Parathyroid adenoma (tissue), 2 donors: Measurements from ENCODE around the gene SLC44A5.

Source experiments
- H2AFZ ChIP-seq: fragments of 300-600 bp; sonication (generic); one replicate; pipeline ENCODE4 v1.7.0; 2017; ENCODE audit warnings: antibody characterized with exemption, mild to moderate bottlenecking
- H3K27ac ChIP-seq: fragments of 300-600 bp; sonication (generic); one replicate; pipeline ENCODE4 v1.7.0; 2017
- H3K27me3 ChIP-seq: fragments of 300-600 bp; sonication (generic); one replicate; pipeline ENCODE4 v1.7.0; 2017; ENCODE audit warnings: low read length; ENCODE audit not compliant: control insufficient read depth, insufficient read depth
- H3K36me3 ChIP-seq: fragments of 300-600 bp; sonication (generic); one replicate; pipeline ENCODE4 v1.7.0; 2017; ENCODE audit warnings: low read length; ENCODE audit not compliant: control insufficient read depth, insufficient read depth
- H3K4me1 ChIP-seq: fragments of 300-600 bp; sonication (generic); one replicate; pipeline ENCODE4 v1.7.0; 2017; ENCODE audit warnings: control low read depth
- H3K4me2 ChIP-seq: fragments of 300-600 bp; sonication (generic); one replicate; pipeline ENCODE4 v1.7.0; 2017; ENCODE audit warnings: low read length
- H3K4me3 ChIP-seq: fragments of 300-600 bp; sonication (generic); one replicate; pipeline ENCODE4 v1.7.0; 2017; ENCODE audit warnings: low read depth, low read length
- H3K79me2 ChIP-seq: fragments of 300-600 bp; sonication (generic); one replicate; pipeline ENCODE4 v1.7.0; 2017; ENCODE audit warnings: control low read depth
- H3K9ac ChIP-seq: fragments of 300-600 bp; sonication (generic); one replicate; pipeline ENCODE4 v1.7.0; 2017; ENCODE audit warnings: mild to moderate bottlenecking
- H3K9me3 ChIP-seq: fragments of 300-600 bp; sonication (generic); one replicate; pipeline ENCODE4 v1.7.0; 2017; ENCODE audit warnings: low read length; ENCODE audit not compliant: control insufficient read depth
- CTCF ChIP-seq: fragments of 300-600 bp; sonication (generic); IDR thresholded peaks from one replicate; pipeline ENCODE4 v1.7.0; 2017; ENCODE audit warnings: antibody characterized with exemption, mild to moderate bottlenecking
- donor health status: primary hyperparathyroidism.

Gene SLC44A5

GRCh38 chr1:75472971-75473603, 137.8 kb downstream of the SLC44A5 start:
- Histone ChIP-seq H3K4me1 (no peaks in the 10 kb centered on the region), H2AFZ (no peak overlapping the region), H3K4me3 (no peak overlapping the region), H3K4me2 (no peak overlapping the region), H3K27me3 (no peaks in the 10 kb centered on the region), H3K79me2 (no peaks in the 10 kb centered on the region), H3K36me3 (no peaks in the 10 kb centered on the region), H3K9ac (no peak overlapping the region), H3K27ac (no peak overlapping the region), H3K9me3 (no peaks in the 10 kb centered on the region)
- no peak for TF ChIP-seq CTCF

GRCh38 chr1:75472089-75472970, 138.6 kb downstream of the SLC44A5 start:
- Histone ChIP-seq H3K4me3 (no peak overlapping the region), H3K27ac (no peak overlapping the region), H3K4me2 (no peak overlapping the region), H3K36me3 (no peaks in the 10 kb centered on the region), H3K79me2 (no peaks in the 10 kb centered on the region), H2AFZ (no peak overlapping the region), H3K9me3 (no peaks in the 10 kb centered on the region), H3K4me1 (no peaks in the 10 kb centered on the region), H3K27me3 (no peaks in the 10 kb centered on the region), H3K9ac (no peak overlapping the region)
- no peak for TF ChIP-seq CTCF

GRCh38 chr1:75471252-75471651, 139.7 kb downstream of the SLC44A5 start:
- Histone ChIP-seq H2AFZ (no peak overlapping the region), H3K79me2 (no peaks in the 10 kb centered on the region), H3K4me1 (no peaks in the 10 kb centered on the region), H3K27ac (no peak overlapping the region), H3K9ac (no peak overlapping the region), H3K4me3 (no peak overlapping the region), H3K27me3 (no peaks in the 10 kb centered on the region), H3K4me2 (no peak overlapping the region), H3K9me3 (no peaks in the 10 kb centered on the region), H3K36me3 (no peaks in the 10 kb centered on the region)
- no peak for TF ChIP-seq CTCF

GRCh38 chr1:75470448-75470847, 140.5 kb downstream of the SLC44A5 start:
- Histone ChIP-seq H2AFZ (no peak overlapping the region), H3K79me2 (no peaks in the 10 kb centered on the region), H3K9me3 (no peaks in the 10 kb centered on the region), H3K9ac (no peak overlapping the region), H3K4me1 (no peaks in the 10 kb centered on the region), H3K4me2 (no peak overlapping the region), H3K4me3 (no peak overlapping the region), H3K36me3 (no peaks in the 10 kb centered on the region), H3K27ac (no peak overlapping the region), H3K27me3 (no peaks in the 10 kb centered on the region)
- TF ChIP-seq CTCF, result no peak
